Measurements from ENCODE around the gene RNASE12.
"Not testable (repeated sequence)": the region's sequence is repeated elsewhere in the genome, so short reads cannot be mapped to it uniquely, and the experiment has no call there.

RNASE12 gene

GRCh38 chr14:20615996-20616395 lies 24.8 kb upstream of the RNASE12 start:
- H3K27ac ChIP-seq, result no peak overlapping the region
- H3K4me3 ChIP-seq, result no peak overlapping the region

DNA sequence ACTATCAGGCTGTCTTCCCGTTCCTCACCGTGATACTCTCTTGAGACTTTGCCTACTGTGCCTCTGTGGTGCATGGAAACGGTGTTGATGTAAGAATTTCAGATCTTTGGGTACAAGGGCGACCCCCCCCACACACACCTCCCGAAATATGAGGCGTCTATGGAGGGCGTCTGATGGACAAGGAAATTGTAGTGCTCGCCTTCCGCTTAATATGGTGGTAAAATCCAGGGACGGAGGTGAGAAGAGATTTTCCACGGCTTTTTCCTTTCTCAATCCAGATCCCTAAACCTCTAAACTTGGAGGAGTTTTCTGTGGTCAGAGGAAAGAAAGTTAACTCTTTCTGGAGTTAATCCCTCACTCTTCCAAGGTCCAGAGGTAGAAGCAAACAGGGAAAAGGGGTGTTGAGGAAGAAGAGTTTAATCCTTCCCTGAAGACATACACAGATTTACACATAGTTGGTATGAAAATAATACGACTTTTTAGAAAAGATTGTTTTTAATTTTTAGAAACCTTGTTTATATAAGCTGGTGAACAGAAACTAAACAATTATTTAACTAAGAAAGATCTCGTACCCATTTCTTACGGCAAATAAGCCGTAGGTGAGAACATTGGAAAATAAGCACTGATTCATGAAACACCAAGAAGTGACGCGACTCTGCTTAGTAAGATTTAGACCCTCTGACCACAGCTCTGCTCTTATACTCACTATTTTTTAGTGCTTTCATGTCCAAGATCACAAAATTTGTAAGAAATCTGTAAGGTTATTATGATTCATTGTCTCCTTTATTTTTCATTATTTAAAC lies 23.1 kb upstream of the RNASE12 start:
- Histone ChIP-seq H3K4me3 (peak overlapping the region; percentile 19 to 44 (median 30)), H3K27ac (peak overlapping the region in 13 of 21 experiments; percentile 6 to 77 (median 43))

GRCh38 chr14:20613094-20614037 lies 22.2 kb upstream of the RNASE12 start:
- Histone ChIP-seq H3K27ac (peak overlapping the region in 15 of 21 experiments; percentile 6 to 77 (median 36)), H3K4me3 (peak overlapping the region; percentile 19 to 44 (median 30))

DNA sequence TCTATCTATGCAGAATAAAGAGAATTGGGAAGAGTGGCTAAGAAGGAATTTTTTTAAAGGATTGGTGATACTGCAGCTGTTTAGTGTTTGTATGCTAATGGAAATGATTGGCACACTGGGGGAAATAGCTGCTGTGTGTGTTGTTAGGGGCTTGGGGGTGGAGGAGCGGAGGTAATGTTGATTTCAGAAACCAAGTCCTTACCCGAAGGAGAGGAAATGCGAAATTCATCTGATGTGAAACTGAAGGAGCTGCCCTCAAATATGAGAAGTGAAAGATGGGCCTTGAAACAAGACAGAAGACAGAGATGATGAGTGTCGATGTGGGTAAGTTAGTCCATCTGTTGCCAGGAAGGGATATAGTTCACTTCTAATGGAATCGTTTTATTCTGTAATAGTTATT lies 21.2 kb upstream of the RNASE12 start:
- Histone ChIP-seq H3K27ac (peak overlapping the region in 2 of 21 experiments; percentile 12 to 32), H3K4me3 (no peak overlapping the region)

DNA sequence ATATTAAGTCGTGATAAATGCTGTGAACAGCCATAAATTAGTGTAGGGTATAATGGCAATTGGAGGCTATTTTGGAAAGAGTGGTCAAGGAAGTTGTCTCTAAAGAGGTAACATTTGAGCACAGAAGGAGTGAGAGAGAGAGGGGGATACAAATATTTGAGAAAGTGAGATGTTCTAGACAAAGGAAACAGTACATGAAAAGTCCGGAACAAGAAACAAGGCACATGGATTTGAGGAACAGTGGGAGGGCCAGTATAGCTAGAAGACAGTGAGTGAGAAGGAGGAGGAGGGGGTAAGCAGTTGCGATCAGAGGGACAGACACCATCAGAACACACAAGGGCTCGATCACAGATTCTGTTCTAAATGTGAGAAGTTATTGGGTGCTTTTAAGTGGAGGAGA lies 20.1 kb upstream of the RNASE12 start:
- H3K4me3 ChIP-seq, result no peak overlapping the region
- H3K27ac ChIP-seq, result no peak overlapping the region

GRCh38 chr14:20610002-20610765 lies 19.0 kb upstream of the RNASE12 start:
- Histone ChIP-seq H3K27ac (peak overlapping the region in 6 of 21 experiments; percentile 11 to 77 (median 44)), H3K4me3 (peak overlapping the region; percentile 56 to 97 (median 81))

DNA sequence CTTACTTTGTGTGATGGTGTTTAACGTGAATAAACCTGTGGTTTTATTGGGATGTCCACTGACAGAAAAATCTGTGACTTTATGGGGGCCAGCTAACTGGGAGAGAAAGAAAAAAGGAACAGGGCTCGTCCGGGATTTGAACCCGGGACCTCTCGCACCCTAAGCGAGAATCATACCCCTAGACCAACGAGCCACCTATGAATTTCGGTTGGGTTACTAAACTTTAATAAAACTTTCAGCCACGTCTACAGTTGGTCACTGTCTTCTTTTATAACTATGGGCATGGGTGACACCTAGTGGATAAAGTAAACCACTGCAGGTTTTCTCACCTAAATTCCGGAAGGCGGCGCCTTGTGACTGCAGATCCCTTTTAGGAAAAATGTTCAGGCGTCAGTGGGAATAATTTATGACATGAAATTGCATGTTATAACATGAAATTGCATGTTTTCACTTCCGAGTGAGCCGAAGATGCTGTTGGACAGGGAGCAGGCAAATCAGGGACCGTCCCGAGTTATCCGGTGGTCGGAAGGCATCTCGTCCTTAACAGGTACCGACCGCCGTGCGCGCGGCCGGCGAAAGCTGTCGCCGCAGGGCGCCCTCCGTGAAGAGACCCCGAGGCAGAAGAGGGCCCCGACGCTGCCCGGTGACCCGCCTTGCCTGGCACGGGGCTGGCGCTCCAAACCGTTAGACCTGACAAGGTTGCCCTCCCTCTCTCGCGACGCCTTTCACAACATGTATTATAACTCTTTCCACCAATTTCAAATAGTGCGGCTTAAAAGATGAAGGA lies 18.2 kb upstream of the RNASE12 start:
- H3K27ac ChIP-seq, result peak overlapping the region in 8 of 21 experiments; percentile 11 to 77 (median 39)
- peak overlapping the region; percentile 56 to 97 (median 81) for H3K4me3 ChIP-seq

GRCh38 chr14:20608383-20609110 lies 17.4 kb upstream of the RNASE12 start:
- Histone ChIP-seq H3K4me3 (no peak overlapping the region), H3K27ac (no peak overlapping the region)

- no peak overlapping the region for H3K4me3 ChIP-seq
- no peak overlapping the region for H3K27ac ChIP-seq
These were observed 16.4 kb upstream of the RNASE12 start for GRCh38 chr14:20607617-20608016.

DNA sequence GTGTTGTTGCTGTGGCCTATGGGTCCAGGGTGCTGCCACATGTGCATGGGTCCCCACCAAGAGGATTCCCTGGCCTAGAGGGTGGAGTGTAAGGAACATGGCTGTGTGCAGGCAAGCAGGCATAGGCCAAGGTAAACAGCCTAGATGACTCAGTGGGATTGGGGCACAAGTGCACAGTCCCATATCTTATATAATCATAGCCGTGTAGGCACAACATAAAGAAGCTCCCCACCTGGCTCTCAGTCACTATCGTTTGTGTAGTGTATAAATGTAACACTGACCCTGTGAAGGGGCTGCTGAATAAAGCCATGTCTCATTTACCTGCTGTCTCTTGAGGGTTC lies 15.7 kb upstream of the RNASE12 start:
- Histone ChIP-seq H3K4me3 (no peak overlapping the region), H3K27ac (no peak overlapping the region)

- Histone ChIP-seq H3K27ac (no peak overlapping the region), H3K4me3 (no peak overlapping the region)
These were observed 15.2 kb upstream of the RNASE12 start for GRCh38 chr14:20606190-20606901.

GRCh38 chr14:20603813-20604690 lies 12.9 kb upstream of the RNASE12 start:
- no peak overlapping the region for H3K4me3 ChIP-seq

DNA sequence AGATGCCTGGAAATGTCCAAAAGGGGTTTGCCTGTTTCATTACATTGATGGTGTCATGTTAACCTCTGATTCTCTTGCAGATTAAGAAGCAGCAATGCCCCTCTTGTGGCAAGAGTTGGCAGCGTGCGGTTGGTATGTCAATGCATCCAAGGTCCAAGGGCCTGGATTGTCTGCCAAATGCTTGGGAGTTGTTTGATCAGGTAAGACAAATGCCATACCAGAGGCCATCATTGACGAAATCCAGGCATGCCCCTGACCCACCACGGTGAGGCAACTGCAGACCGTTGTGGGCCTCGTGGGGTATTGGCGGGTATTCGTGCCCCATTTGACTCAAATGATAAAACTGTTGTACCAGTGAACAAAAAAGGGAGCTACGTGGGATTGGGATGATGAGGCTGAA lies 11.4 kb upstream of the RNASE12 start:
- no peak overlapping the region for H3K27ac ChIP-seq
- no peak overlapping the region for H3K4me3 ChIP-seq

More at GRCh38 chr14:20603813-20604690, 12.9 kb upstream of the RNASE12 start:
- no peak overlapping the region for H3K27ac ChIP-seq

DNA sequence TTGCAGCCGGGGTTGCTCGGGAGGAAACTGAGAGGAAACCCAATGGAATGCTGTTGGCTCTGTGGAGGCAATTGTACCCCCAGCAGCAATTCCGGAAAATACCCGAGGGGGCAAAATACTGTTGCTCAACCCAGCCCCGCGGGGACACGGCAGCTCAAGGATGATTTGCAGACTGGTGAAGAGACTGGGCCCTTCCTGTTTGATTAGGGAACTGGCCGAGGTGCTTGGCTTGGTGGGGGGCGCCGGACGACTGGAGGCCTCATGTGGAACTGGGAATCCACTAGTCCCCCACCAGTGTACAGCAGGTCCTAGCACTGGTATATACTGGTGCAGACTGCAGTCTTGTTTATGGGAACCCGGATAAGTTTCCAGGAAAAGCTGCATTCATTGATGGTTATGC lies 10.3 kb upstream of the RNASE12 start:
- no peak overlapping the region for H3K4me3 ChIP-seq
- no peak overlapping the region for H3K27ac ChIP-seq

GRCh38 chr14:20597108-20597507 lies 5.9 kb upstream of the RNASE12 start:
- no peak overlapping the region for H3K4me3 ChIP-seq
- H3K27ac ChIP-seq, result no peak overlapping the region

DNA sequence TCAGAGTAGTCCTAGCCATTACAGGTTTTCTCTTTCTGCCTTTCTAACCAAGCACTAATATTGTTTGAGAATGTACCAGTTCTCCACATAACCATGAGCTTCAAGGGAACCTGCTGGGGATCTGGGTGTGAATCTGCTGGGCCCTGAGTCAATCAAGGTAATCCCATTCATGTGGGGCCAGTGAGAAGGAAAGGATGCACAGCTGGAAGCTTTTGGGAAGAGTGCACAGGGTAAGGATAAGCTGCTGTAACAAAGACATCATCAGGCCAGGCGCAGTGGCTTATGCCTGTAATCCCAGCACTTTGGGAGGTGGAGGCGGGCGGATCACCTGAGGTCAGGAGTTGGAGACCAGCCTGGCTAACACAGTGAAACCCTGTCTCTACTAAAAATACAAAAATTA lies 4.5 kb upstream of the RNASE12 start:
- H3K27ac ChIP-seq, H3K4me3 ChIP-seq: not testable (repeated sequence)

DNA sequence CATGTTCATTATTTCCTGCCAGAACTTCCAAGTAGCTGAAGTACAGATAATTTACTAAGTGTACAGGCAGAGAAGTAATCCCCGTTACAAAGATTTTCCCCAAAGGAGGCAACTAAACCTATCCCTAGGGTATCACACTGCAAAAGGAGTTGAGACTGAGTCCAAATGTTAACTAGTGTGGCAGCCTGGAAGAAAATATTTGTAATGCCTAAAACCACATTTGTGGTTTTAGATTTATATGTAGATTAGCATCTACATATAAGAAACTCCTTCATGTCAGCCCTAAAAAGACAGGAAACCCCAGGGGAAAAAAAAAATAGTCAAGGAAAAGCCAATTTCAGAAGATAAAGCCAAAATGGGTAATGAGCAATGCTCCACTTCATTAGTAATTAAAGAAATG lies 1.4 kb upstream of the RNASE12 start:
- H3K27ac ChIP-seq, result no peak overlapping the region
- no peak overlapping the region for H3K4me3 ChIP-seq
